ENCODE data around the gene CPZ. TPM values are rescaled to one million over a fixed set of nuclear protein-coding genes. Genes with fewer than 3 reads are reported as not detected.

The CPZ gene
- total RNA-seq, 1 experiment from 2014 or later = 26.9 TPM

- ChIA-PET POLR2A (no interaction called here), CTCF (interaction anchor here (1.4 to 3.6 kb wide), 3 partner anchors 10 to 129 kb away, joined by 3 to 39 read pairs (median 10); no protein-coding TSS in a partner anchor)
- no peak for TF ChIP-seq ZNF512 (CRISPR knock-in tag; IDR thresholded peaks at IDR 0.05; ENCODE audit: borderline replicate concordance)
- no peak for TF ChIP-seq NR3C1 (CRISPR knock-in tag; conservative IDR thresholded peaks at IDR 0.05; ENCODE audit: low read depth)
- TF ChIP-seq ATF3 (CRISPR knock-in tag; conservative IDR thresholded peaks at IDR 0.05) = no peak
- TF ChIP-seq MLX (CRISPR knock-in tag; IDR thresholded peaks at IDR 0.05) = no peak
- TF ChIP-seq AR (CRISPR knock-in tag; IDR thresholded peaks at IDR 0.05) = no peak
- H3K36me3 Mint-ChIP-seq = peaks cover 4% of the 10 kb centered on the region; the same call in 1 of the 2 replicates
- H3K27me3 Mint-ChIP-seq (ENCODE audit: low read depth) = no peaks in the 10 kb centered on the region
- H3K4me3 Mint-ChIP-seq = no peak overlapping the region
- H3K27ac Mint-ChIP-seq = no peak overlapping the region
- no peak for DNase-seq (ENCODE audit: low spot score)
- ATAC-seq = no peak
- H3K9me3 Mint-ChIP-seq = no peaks in the 10 kb centered on the region
- peaks cover 12% of the 10 kb centered on the region for H3K4me1 Mint-ChIP-seq
Measured at GRCh38 chr4:8597791-8598190, 5.2 kb downstream of the CPZ start.

- no peak for TF ChIP-seq TEAD1 (CRISPR knock-in tag; IDR thresholded peaks at IDR 0.05)
- no peak for TF ChIP-seq FOXP1 (CRISPR knock-in tag; IDR thresholded peaks at IDR 0.05; ENCODE audit: borderline replicate concordance)
- no peak for TF ChIP-seq CDX4 (CRISPR knock-in tag; IDR thresholded peaks at IDR 0.05; ENCODE audit: borderline replicate concordance)
- no peak for TF ChIP-seq JAZF1 (CRISPR knock-in tag; IDR thresholded peaks at IDR 0.05)
- TF ChIP-seq KAT7 (CRISPR knock-in tag; IDR thresholded peaks at IDR 0.05; ENCODE audit: borderline replicate concordance) = no peak
- TF ChIP-seq ZNF232 (CRISPR knock-in tag; IDR thresholded peaks at IDR 0.05) = no peak
- no peak for TF ChIP-seq ZNF671 (CRISPR knock-in tag; IDR thresholded peaks at IDR 0.05)
- TF ChIP-seq SMAD3 (CRISPR knock-in tag; IDR thresholded peaks at IDR 0.05; ENCODE audit: borderline replicate concordance) = no peak
- no peak for TF ChIP-seq PREB (CRISPR knock-in tag; IDR thresholded peaks at IDR 0.05; ENCODE audit: borderline replicate concordance)
- Mint-ChIP-seq H3K27me3 (ENCODE audit: low read depth) (no peaks in the 10 kb centered on the region), H3K9me3 (no peaks in the 10 kb centered on the region), H3K27ac (no peak overlapping the region), H3K36me3 (peaks cover 4% of the 10 kb centered on the region; the same call in 1 of the 2 replicates), H3K4me3 (no peak overlapping the region), H3K4me1 (peaks cover 10% of the 10 kb centered on the region)
- ChIA-PET POLR2A (no interaction called here), CTCF (interaction anchor here (1.4 to 3.6 kb wide), 3 partner anchors 9 to 130 kb away, joined by 3 to 39 read pairs (median 10); no protein-coding TSS in a partner anchor)
- DNase-seq (ENCODE audit: low spot score) (no peak), ATAC-seq (no peak)
Measured at GRCh38 chr4:8598391-8599090, 6.0 kb downstream of the CPZ start.
